ENCODE results near the gene RNF223.
"Not testable (repeated sequence)": the region's sequence is repeated elsewhere in the genome, so short reads cannot be mapped to it uniquely, and the experiment has no call there.

Gene RNF223

DNA sequence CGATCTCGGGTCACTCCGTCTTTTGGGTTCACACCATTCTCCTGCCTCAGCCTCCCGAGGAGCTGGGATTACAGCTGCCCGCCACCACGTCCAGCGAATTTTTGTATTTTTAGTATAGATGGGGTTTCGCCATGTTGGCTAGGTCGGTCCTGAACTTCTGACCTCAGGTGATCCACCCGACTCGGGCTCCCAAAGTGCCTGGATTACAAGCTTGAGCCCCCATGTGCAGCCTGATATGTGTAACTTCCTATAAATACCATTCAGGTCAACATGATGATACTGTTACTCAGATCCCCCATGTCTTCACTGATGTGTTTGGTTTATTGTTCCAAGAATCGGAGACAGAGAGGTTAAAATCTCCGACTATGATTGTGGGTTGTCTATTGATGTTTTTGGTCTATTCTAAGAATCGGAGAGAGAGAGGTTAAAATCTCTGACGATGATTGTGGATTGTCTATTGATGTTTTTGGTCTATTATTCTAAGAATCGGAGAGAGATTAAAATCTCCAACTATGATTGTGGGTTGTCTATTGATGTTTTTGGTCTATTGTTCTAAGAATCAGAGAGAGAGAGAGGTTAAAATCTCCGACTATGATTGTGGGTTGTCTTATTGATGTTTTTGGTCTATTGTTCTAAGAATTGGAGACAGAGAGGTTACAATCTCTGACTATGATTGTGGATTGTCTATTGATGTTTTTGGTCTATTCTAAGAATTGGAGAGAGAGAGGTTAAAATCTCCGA is 24.7 kb upstream of the RNF223 start:
- no peak overlapping the region for H3K27ac Mint-ChIP-seq
- H3K4me3 Mint-ChIP-seq = no peak overlapping the region
- ATAC-seq (ENCODE audit: low read depth) (no peak), DNase-seq (ENCODE audit: low spot score in 2 of 2) (no peak)
- H3K27me3 Mint-ChIP-seq = no peaks in the 10 kb centered on the region
- peaks cover 5% of the 10 kb centered on the region for H3K4me1 Mint-ChIP-seq
- H3K9me3 Mint-ChIP-seq = peaks cover 4% of the 10 kb centered on the region
- peaks cover 13% of the 10 kb centered on the region for H3K36me3 Mint-ChIP-seq

DNA sequence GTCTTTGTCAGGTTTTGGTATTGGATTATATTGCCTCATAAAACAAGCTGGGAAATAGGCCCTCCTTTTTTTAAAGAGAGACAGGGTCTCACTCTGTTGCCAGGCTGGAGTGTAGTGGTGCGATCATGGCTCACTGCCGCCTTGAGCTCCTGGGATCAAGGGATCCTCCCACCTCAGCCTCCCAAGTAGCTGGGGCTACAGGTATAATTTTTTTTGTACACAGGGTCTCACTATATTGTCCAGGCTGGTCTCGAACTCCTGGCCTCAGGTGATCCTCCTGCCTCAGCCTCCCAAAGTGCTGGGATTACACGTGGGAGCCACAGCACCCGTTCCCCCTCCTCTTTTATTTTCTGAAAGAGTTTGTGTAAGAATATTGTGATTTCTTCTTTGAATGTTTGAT is 22.0 kb upstream of the RNF223 start:
- H3K4me1 Mint-ChIP-seq = peaks cover 13% of the 10 kb centered on the region
- H3K9me3 Mint-ChIP-seq; H3K27me3 Mint-ChIP-seq; ATAC-seq (ENCODE audit: low read depth); DNase-seq (ENCODE audit: low spot score in 2 of 2); H3K36me3 Mint-ChIP-seq; H3K27ac Mint-ChIP-seq; H3K4me3 Mint-ChIP-seq: not testable (repeated sequence)

DNA sequence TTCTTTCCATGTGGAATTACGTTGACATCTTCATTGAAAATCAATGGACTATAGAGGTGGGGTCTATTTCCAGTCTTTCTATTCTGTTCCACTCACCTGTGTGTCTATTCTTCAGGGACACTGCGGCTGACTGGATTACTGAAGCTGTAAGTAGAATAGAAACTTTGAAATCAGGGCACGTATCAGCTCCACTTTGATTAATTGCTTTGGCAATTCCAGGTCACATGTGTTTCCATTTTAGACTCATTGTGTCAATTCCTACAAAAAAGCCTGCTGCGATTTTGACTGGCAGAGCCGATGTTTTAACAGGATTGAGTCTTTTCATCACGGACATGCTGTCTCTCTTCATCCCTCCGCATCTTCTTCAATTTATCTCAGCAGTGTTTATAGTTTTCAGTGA is 20.9 kb upstream of the RNF223 start:
- Mint-ChIP-seq H3K4me1 (peaks cover 13% of the 10 kb centered on the region), H3K27ac (no peak overlapping the region), H3K4me3 (no peak overlapping the region), H3K9me3 (peaks cover 4% of the 10 kb centered on the region), H3K27me3 (no peaks in the 10 kb centered on the region), H3K36me3 (peaks cover 7% of the 10 kb centered on the region)
- DNase-seq (ENCODE audit: low spot score in 2 of 2) = no peak
- no peak for ATAC-seq (ENCODE audit: low read depth)

DNA sequence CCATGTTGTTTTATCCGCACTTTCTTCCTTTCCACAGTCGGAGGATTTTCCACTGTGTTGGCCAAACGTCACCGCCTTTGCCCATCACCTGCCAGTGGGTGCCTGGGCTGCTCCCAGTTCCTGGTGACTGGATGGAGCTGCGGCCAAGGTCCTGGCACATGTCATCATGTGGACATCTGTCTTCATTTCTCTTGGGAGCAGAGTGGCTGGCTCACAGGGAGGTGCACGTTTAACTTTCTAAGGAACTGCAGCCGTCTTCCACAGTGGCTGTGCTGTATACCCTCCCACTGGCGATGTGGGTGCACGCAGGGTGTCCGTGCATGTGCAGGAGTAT is 19.5 kb upstream of the RNF223 start:
- no peak for DNase-seq (ENCODE audit: low spot score in 2 of 2)
- peak overlapping the region; percentile 76 for H3K4me3 Mint-ChIP-seq
- H3K9me3 Mint-ChIP-seq = no peaks in the 10 kb centered on the region
- ATAC-seq (ENCODE audit: low read depth) = no peak
- H3K27me3 Mint-ChIP-seq = no peaks in the 10 kb centered on the region
- peaks cover 13% of the 10 kb centered on the region for H3K4me1 Mint-ChIP-seq
- H3K27ac Mint-ChIP-seq = peak overlapping the region; percentile 91
- H3K36me3 Mint-ChIP-seq = no peaks in the 10 kb centered on the region

DNA sequence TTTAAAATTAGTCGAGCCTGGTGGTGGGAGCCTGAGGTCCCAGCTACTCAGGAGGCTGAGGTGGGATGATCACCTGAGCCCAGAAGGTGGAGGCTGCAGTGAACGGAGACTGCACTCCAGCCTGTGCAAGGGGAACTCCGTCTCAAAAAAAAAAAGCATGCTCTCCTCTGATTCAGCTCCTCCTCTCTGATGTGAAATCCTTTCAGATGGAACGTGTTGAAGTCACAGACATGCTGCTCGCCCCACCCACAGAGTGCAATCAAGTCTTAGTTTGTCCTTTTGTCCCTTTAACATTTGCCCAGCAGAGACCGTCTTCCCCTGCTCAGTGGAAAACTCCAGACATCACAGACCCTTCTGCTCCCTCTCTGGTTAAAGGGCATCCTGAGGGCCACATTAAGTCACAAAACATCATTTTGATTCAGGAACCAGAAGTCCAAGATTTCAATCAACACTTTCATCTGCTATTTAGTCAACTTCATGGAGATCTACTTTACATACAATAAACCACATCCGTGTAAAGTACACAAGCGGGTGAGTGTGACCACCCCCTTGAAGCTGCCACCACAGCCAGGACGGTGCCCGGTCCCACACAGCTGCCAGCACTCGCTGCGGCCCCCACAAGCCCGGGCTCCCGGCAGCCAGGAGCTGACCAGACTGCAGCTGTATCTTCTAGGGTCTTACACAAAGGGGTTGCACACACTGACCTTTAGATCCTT is 18.9 kb upstream of the RNF223 start:
- no peak for DNase-seq (ENCODE audit: low spot score in 2 of 2)
- Mint-ChIP-seq H3K36me3 (peaks cover 1% of the 10 kb centered on the region), H3K4me3 (peak overlapping the region; percentile 76), H3K27ac (peak overlapping the region; percentile 91), H3K9me3 (no peaks in the 10 kb centered on the region), H3K27me3 (no peaks in the 10 kb centered on the region), H3K4me1 (peaks cover 16% of the 10 kb centered on the region)
- peak; percentile 94 for ATAC-seq (ENCODE audit: low read depth)

DNA sequence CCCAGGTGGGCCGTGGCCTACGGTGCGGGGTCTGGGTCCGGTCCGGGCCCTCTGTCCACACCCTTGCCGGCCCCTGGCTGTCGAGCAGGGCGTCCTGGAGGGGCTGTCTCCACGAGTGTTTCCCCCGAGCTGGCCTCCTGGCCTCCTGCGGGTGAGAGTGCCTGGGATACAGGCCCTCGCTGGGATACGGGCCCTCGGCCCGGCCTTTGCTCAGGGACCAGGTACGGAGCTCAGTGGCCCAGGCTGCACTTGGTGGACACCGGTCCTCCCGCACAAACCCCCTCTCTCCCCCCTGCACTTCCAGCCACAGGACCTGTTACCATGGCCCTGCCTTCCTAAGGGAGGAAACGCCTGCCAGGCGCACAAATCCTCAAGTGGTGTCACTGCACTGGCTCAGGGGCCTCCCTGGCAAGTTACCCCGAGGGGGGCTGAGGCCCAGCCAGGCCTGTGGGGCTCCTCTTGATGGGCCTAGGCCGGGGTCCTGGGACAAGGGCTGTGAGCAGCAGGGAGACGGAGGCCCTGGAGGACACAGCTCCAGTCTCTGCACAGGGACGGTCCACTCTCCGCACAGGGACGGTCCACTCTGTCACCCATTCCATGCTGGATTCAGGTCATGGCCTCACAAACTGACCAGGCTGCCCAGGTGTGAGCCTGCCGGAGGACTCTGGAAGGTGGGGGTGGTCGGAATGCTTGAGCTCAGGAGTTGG is 18.2 kb upstream of the RNF223 start:
- Mint-ChIP-seq H3K9me3 (no peaks in the 10 kb centered on the region), H3K27me3 (no peaks in the 10 kb centered on the region), H3K4me3 (no peak overlapping the region), H3K27ac (peak overlapping the region; percentile 91), H3K36me3 (peaks cover 1% of the 10 kb centered on the region), H3K4me1 (peaks cover 14% of the 10 kb centered on the region)
- no peak for ATAC-seq (ENCODE audit: low read depth)
- DNase-seq (ENCODE audit: low spot score in 2 of 2) = no peak

DNA sequence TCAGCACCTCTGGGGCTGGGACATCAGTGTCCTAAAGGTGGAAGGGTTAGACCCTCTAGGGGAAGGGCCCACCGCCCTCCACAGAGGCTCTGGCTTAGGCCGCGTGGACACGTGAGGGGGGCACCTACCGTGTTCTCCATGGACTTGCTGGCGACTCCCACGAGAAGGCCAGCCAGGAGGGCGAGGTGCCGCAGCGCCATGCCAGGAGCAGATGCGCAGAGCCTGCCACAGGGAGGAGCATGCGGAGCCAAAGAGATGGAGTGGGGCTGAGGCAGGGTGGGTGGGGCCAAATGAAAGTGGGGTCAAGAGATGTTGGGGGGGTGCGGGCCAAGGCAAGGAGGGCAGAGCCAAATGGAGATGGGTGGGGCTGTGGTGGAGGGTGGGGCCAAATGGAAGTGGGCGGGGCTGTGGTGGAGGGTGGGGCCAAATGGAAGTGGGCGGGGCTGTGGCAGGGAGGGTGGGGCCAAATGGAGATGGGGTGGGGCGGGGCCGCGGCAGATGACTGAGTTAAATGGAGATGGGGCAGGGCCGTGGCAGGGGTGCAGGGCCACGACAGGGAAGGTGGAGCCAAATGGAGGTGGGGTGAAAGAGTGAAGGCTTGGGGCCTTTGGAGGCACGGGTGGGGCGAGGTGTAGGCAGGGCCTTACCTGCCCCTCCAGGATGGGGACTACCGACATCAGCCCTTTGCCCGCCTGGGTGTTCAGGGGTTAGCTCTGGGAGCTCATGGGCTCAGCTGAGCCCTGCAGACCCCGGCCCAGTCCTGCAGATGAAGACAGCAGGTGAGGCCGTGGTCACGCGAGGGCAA is 17.4 kb upstream of the RNF223 start:
- H3K27ac Mint-ChIP-seq = no peak overlapping the region
- H3K4me1 Mint-ChIP-seq = peaks cover 14% of the 10 kb centered on the region
- no peak for ATAC-seq (ENCODE audit: low read depth)
- H3K27me3 Mint-ChIP-seq = no peaks in the 10 kb centered on the region
- H3K9me3 Mint-ChIP-seq = no peaks in the 10 kb centered on the region
- H3K4me3 Mint-ChIP-seq = no peak overlapping the region
- peaks cover 1% of the 10 kb centered on the region for H3K36me3 Mint-ChIP-seq
- DNase-seq (ENCODE audit: low spot score in 2 of 2) = no peak

DNA sequence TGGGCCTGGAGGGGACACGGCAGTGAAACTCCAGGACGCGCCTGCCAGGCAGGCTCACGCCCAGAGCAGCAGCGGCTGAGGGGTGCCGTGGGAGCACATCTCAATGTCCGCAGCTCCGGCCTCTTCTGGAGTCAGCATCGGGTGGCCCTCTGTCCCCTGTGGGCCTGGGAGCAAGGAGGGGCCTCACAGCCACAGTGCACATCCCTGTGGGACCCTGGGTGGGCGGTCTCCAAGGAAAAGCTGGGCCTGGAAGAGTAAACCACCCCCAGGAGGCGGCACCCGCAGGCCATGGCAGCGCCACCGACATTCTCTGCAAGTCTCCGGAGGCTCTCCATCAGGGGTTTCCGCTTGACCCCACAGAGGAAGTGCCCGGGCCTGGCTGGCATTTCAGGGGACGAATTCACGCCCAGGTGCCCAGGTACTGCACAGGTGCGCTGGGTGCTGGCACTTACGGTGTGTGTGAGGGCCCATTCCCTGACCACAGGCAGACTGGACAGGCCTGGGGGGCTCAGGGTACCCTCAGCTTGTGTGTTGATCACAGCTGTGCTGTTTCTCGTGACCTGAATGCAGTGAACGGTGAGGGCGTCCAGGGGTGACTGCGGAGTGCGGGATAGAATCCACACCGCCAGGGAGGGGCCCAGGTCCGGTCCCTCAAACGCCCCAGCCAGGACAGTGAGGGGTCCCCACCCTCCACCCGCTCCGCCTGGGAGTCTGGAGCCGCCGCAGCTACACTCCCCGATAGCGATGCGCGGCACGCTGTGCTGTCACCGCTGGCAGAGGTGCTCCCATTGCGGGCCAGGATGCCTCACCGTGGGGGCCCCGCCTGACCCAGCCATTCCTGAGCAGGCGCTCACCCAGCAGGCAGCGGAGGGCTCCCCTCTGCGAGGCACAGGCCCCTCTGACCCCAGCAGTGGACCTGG is 16.6 kb upstream of the RNF223 start:
- no peaks in the 10 kb centered on the region for H3K27me3 Mint-ChIP-seq
- H3K27ac Mint-ChIP-seq = no peak overlapping the region
- no peaks in the 10 kb centered on the region for H3K9me3 Mint-ChIP-seq
- H3K36me3 Mint-ChIP-seq = peaks cover 1% of the 10 kb centered on the region
- DNase-seq (ENCODE audit: low spot score in 2 of 2) (no peak), ATAC-seq (ENCODE audit: low read depth) (no peak)
- no peak overlapping the region for H3K4me3 Mint-ChIP-seq
- peaks cover 14% of the 10 kb centered on the region for H3K4me1 Mint-ChIP-seq

DNA sequence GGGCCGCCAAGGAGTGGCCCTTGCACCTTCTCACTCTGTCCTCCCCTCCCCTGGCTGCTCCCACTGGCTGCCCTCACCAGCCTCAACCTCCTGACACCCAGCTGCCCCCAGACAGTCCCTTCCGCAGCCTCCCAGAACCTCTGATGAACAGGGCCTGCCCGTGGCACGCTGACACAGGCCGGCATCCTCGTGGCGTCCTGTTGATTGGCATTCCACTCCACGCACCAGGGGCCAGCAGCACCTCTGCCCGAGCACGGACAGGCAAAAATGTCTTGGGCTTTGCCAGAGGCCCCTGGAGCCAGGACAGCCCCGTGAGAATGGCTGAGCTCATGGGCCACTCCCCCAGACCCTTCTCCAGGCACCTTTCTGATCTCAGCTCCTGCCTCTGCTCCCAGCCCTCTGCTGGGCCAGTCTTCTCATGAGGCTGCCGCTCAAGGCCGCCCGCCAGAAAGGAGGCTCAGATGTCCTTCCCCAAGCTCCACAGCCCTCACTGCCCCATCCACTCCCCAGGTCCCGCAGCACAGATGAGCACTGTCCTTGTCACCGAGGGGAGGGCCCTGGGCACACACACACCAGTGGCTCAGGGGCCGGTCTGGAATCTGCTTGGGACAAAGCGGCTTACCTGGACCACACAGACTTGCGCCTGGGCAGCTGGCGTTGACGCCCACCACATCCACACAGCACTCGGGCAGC is 15.8 kb upstream of the RNF223 start:
- no peak overlapping the region for H3K27ac Mint-ChIP-seq

DNA sequence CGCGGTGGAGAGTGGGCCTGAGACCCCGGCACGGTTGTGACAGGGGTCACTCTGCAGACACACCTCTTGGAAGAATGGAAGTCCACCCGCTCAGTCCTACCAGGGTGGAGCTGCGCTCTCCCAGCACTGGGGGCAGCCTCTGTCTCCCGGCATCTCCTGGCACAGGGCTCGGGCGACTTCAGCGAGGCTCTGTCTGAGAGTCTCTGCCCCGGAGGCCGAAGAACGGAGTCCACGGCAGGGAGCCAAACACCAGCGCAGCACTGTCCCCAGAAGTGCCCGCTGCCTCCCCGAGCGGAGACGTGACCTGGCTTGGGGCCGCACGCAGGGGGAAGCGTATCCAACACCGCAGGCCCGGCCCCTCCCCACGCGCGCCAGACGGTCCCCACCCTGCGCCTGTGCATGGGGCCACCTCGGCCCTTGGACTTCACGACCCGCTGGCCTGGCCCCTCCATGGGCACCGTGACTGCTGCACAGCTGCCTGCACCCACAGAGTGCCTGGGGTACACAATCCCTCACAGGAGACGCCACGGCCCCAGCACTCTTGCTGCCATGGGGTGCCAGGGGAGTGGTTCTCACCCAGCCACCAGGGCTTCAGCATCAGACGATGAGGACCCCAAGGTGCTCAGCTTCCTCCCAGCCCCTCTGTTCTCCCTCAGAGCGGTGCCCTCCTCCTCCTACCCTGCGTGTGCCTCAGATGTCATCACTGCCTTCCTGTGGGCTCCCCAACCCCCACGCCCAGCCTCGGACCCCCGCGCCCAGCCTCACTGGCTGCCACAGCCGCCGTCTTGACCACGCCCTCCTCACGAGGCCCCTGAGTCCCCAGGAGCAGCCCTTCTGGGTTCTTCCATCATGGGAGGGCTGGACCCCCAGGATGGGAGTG is 14.9 kb upstream of the RNF223 start:
- Mint-ChIP-seq H3K36me3 (peaks cover 1% of the 10 kb centered on the region), H3K4me3 (no peak overlapping the region), H3K9me3 (no peaks in the 10 kb centered on the region), H3K27me3 (no peaks in the 10 kb centered on the region), H3K4me1 (peaks cover 14% of the 10 kb centered on the region), H3K27ac (no peak overlapping the region)
- no peak for DNase-seq (ENCODE audit: low spot score in 2 of 2)
- no peak for ATAC-seq (ENCODE audit: low read depth)

More for the DNA sequence above, 15.8 kb upstream of the RNF223 start:
- peaks cover 14% of the 10 kb centered on the region for H3K4me1 Mint-ChIP-seq
- no peaks in the 10 kb centered on the region for H3K27me3 Mint-ChIP-seq
- H3K4me3 Mint-ChIP-seq = no peak overlapping the region
- no peaks in the 10 kb centered on the region for H3K9me3 Mint-ChIP-seq
- peaks cover 1% of the 10 kb centered on the region for H3K36me3 Mint-ChIP-seq
- DNase-seq (ENCODE audit: low spot score in 2 of 2) = no peak
- ATAC-seq (ENCODE audit: low read depth) = no peak

DNA sequence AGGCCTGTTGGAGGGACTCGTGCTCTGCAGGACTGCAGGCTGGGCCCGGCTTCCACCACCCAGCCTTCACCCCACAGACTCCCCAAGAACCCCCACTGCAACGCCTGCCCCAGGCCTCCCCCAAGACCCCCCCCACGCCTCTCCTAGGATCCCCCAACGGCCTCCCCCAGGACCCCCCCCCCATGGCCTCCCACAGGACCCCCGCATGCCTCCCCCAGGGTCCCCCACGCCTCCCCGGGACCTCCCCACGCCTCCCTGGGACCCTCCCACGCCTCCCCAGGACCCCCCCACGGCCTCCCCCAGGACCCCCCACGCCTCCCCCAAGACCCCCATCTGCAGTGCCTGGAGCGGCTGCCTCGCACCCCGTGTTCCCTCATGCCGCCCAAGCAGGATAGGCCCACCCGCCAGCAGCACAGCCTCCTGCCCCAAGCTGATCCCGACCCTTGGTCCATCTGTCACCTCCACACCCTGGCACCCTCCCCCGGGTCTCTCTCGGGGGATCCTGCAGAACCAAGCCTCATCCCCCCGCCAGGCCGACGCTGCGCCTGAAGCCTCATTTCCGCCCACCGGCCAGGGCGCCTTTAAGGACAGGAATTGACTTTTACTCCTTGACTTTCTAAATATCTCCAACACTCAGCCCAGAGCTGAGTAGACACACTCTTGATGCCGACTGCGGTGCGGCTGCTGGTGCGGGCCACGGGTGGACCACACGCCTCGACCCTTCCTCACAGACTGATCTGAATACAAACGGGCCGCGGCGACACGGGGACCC is 14.1 kb upstream of the RNF223 start:
- H3K27ac Mint-ChIP-seq = no peak overlapping the region
- H3K9me3 Mint-ChIP-seq = no peaks in the 10 kb centered on the region
- peaks cover 1% of the 10 kb centered on the region for H3K36me3 Mint-ChIP-seq
- DNase-seq (ENCODE audit: low spot score in 2 of 2) = no peak
- H3K4me1 Mint-ChIP-seq = peaks cover 10% of the 10 kb centered on the region
- H3K27me3 Mint-ChIP-seq = no peaks in the 10 kb centered on the region
- H3K4me3 Mint-ChIP-seq = no peak overlapping the region
- ATAC-seq (ENCODE audit: low read depth) = no peak
